GM23338 (cell line): ENCODE data around the gene ASXL3. TPM values are rescaled to one million over a fixed set of nuclear protein-coding genes. Genes with fewer than 3 reads are reported as not detected.
A peak's percentile ranks its signal among the peaks of the same experiment; 100 is the strongest.

Source experiments
- ATAC-seq: fragments of 200-7000 bp; cut with Tn5 transposase; 3 replicates; pipeline ENCODE4 v1.9.1; 2020
- DNase-seq: peaks from one replicate; pipeline ENCODE4 v3.0.0-alpha.2; 2015; ENCODE audit warnings: low spot score
- H2AFZ ChIP-seq: fragments of 200-600 bp; sonication (generic); 2 replicates; pipeline ENCODE4 v1.8.0; 2016; ENCODE audit warnings: antibody characterized with exemption, mild to moderate bottlenecking, moderate library complexity
- H3F3A ChIP-seq: fragments of 200-600 bp; sonication (generic); replicated peaks from 2 replicates; pipeline ENCODE4 v1.8.0; 2017; ENCODE audit warnings: antibody characterized with exemption, mixed run types, low read depth
- H3K27ac ChIP-seq: fragments of 200-600 bp; sonication (generic); 2 replicates; pipeline ENCODE4 v1.6.1; 2016; ENCODE audit warnings: low read depth
- H3K27me3 ChIP-seq: fragments of 200-600 bp; sonication (generic); 2 replicates; pipeline ENCODE4 v1.8.0; 2016; ENCODE audit warnings: mild to moderate bottlenecking, mixed run types, moderate library complexity; ENCODE audit not compliant: insufficient read depth
- H3K36me3 ChIP-seq: fragments of 200-600 bp; sonication (generic); 2 replicates; pipeline ENCODE4 v1.8.0; 2016; ENCODE audit warnings: mild to moderate bottlenecking; ENCODE audit not compliant: insufficient read depth
- H3K4me1 ChIP-seq: fragments of 200-600 bp; sonication (generic); 2 replicates; pipeline ENCODE4 v1.8.0; 2016; ENCODE audit warnings: mild to moderate bottlenecking, moderate library complexity; ENCODE audit not compliant: insufficient read depth
- H3K4me2 ChIP-seq: fragments of 200-600 bp; sonication (generic); 2 replicates; pipeline ENCODE4 v1.7.1; 2017; ENCODE audit warnings: mixed run types
- H3K4me3 ChIP-seq: fragments of 200-600 bp; sonication (generic); 2 replicates; pipeline ENCODE4 v1.6.1; 2016; ENCODE audit warnings: mixed run types
- H3K79me2 ChIP-seq: fragments of 200-600 bp; sonication (generic); replicated peaks from 2 replicates; pipeline ENCODE4 v1.8.0; 2017; ENCODE audit warnings: mild to moderate bottlenecking; ENCODE audit not compliant: insufficient read depth
- H3K9me2 ChIP-seq: fragments of 200-600 bp; sonication (generic); 2 replicates; pipeline ENCODE4 v1.8.0; 2017; ENCODE audit not compliant: insufficient read depth
- H4K20me1 ChIP-seq: fragments of 200-600 bp; sonication (generic); replicated peaks from 2 replicates; pipeline ENCODE4 v1.8.0; 2017; ENCODE audit warnings: mild to moderate bottlenecking; ENCODE audit not compliant: insufficient read depth
- H3K27ac Mint-ChIP-seq: 2 replicates; pipeline ENCODE4 v1.8.0; 2020; ENCODE audit warnings: inconsistent platforms, mild to moderate bottlenecking, moderate library complexity, mixed read lengths
- H3K27me3 Mint-ChIP-seq: 3 replicates; pipeline ENCODE4 v1.8.0; 2022; ENCODE audit warnings: low read depth, mild to moderate bottlenecking, moderate library complexity, mixed read lengths, inconsistent platforms; ENCODE audit not compliant: insufficient read depth, poor library complexity
- H3K36me3 Mint-ChIP-seq: 3 replicates; pipeline ENCODE4 v1.8.0; 2021; ENCODE audit warnings: low read depth, mild to moderate bottlenecking, inconsistent platforms, moderate library complexity, mixed read lengths
- H3K4me1 Mint-ChIP-seq: 3 replicates; pipeline ENCODE4 v1.8.0; 2020; ENCODE audit warnings: mild to moderate bottlenecking, inconsistent platforms, mixed read lengths
- H3K4me3 Mint-ChIP-seq: 3 replicates; pipeline ENCODE4 v1.8.0; 2021; ENCODE audit warnings: moderate library complexity, mild to moderate bottlenecking, inconsistent platforms, mixed read lengths
- H3K9me3 Mint-ChIP-seq: 3 replicates; pipeline ENCODE4 v1.8.0; 2020; ENCODE audit warnings: moderate library complexity, mild to moderate bottlenecking, inconsistent platforms, mixed read lengths
- CREB1 ChIP-seq: fragments of 250-450 bp; sonication (Bioruptor Pico); IDR thresholded peaks from 2 replicates; pipeline ENCODE4 v1.5.0; 2020; ENCODE audit warnings: low read depth, mild to moderate bottlenecking, moderate library complexity
- CTCF ChIP-seq, 2 experiments: fragments of 200-600 bp in 1 of 2; sonication (generic) in 1 of 2; conservative IDR thresholded peaks; 2 replicates each; pipeline versions ENCODE4 v1.5.1 to v1.6.1; 2016 to 2017; ENCODE audit warnings: antibody characterized with exemption in 2 of 2, low read depth in 2 of 2, mild to moderate bottlenecking in 2 of 2, moderate library complexity in 1 of 2
- ETS1 ChIP-seq: IDR thresholded peaks from 2 replicates; pipeline ENCODE4 v1.6.1; 2016; ENCODE audit warnings: antibody characterized with exemption
- EZH2 ChIP-seq: fragments of 200-600 bp; sonication (generic); IDR thresholded peaks from one replicate; pipeline ENCODE4 v1.8.0; 2017; ENCODE audit warnings: antibody characterized with exemption, mild to moderate bottlenecking, low read depth; ENCODE audit not compliant: unreplicated experiment
- EZH2phosphoT487 ChIP-seq: fragments of 200-600 bp; sonication (generic); IDR thresholded peaks from one replicate; pipeline ENCODE4 v1.8.1; 2018; ENCODE audit warnings: antibody characterized with exemption; ENCODE audit not compliant: unreplicated experiment
- JUNB ChIP-seq: IDR thresholded peaks from one replicate; pipeline ENCODE4 v1.6.1; 2016; ENCODE audit warnings: antibody characterized with exemption; ENCODE audit not compliant: unreplicated experiment
- NANOG ChIP-seq: IDR thresholded peaks from 2 replicates; pipeline ENCODE4 v1.6.1; 2016; ENCODE audit warnings: antibody characterized with exemption, borderline replicate concordance
- POLR2AphosphoS5 ChIP-seq: IDR thresholded peaks from 2 replicates; pipeline ENCODE4 v1.6.1; 2016; ENCODE audit warnings: antibody characterized with exemption, low read depth
- REST ChIP-seq: IDR thresholded peaks from one replicate; pipeline ENCODE4 v1.6.1; 2018; ENCODE audit warnings: antibody characterized with exemption; ENCODE audit not compliant: unreplicated experiment
- STAT1 ChIP-seq: IDR thresholded peaks from one replicate; pipeline ENCODE4 v1.6.1; 2016; ENCODE audit warnings: antibody characterized with exemption; ENCODE audit not compliant: unreplicated experiment
- ZNF114 ChIP-seq: fragments of 250-450 bp; sonication (Bioruptor Pico); IDR thresholded peaks from 2 replicates; pipeline ENCODE4 v1.5.0; 2020; ENCODE audit warnings: mild to moderate bottlenecking, moderate library complexity
- ZNF331 ChIP-seq: fragments of 250-450 bp; sonication (Bioruptor Pico); IDR thresholded peaks from 2 replicates; pipeline ENCODE4 v1.5.0; 2020; ENCODE audit warnings: low read depth, mild to moderate bottlenecking, moderate library complexity
- ZNF462 ChIP-seq: fragments of 250-450 bp; sonication (Bioruptor Pico); IDR thresholded peaks from 2 replicates; pipeline ENCODE4 v1.5.0; 2020; ENCODE audit warnings: mild to moderate bottlenecking, moderate library complexity
- polyA plus RNA-seq: library from polyadenylated mRNA; unstranded; fragments of >200 nt; fragmentation: Nextera tagmentation; extraction: Ambion mirVana; gene quantifications from 2 replicates; pipeline ENCODE4 v1.2.1, GENCODE V29; 2016
- total RNA-seq: library from RNA; depleted of rRNA; stranded (reverse); fragments of >200 nt; shearing (Covaris generic); gene quantifications from 2 replicates; pipeline ENCODE4 v1.2.3, GENCODE V29; 2014

Gene ASXL3
- total and polyA plus RNA-seq, 2 experiments from 2014 or later = 0.23 to 1.4 TPM

GRCh38 chr18:33576999-33577646 is 896 bp upstream of the ASXL3 start:
- Mint-ChIP-seq H3K27me3 (peaks cover 10% of the 10 kb centered on the region), H3K9me3 (no peaks in the 10 kb centered on the region; the same call in 2 of the 3 replicates), H3K27ac (no peak overlapping the region), H3K36me3 (peaks cover 3% of the 10 kb centered on the region; the same call in 2 of the 3 replicates), H3K4me1 (peaks cover 26% of the 10 kb centered on the region), H3K4me3 (peak overlapping the region; percentile 93)
- Histone ChIP-seq H3K27ac (no peak overlapping the region), H4K20me1 (no peaks in the 10 kb centered on the region), H3K4me3 (peak overlapping the region; percentile 69), H3K4me2 (peak overlapping the region; percentile 82), H3K79me2 (no peaks in the 10 kb centered on the region), H3K27me3 (peaks cover 46% of the 10 kb centered on the region), H3K9me2 (no peaks in the 10 kb centered on the region), H2AFZ (peak overlapping the region; percentile 92), H3F3A (no peaks in the 10 kb centered on the region), H3K4me1 (peaks cover 36% of the 10 kb centered on the region), H3K36me3 (no peaks in the 10 kb centered on the region)
- no peak for DNase-seq
- TF ChIP-seq EZH2 (no peak), ETS1 (no peak), ZNF114 (CRISPR knock-in tag) (no peak), POLR2AphosphoS5 (no peak), REST (no peak), EZH2phosphoT487 (no peak), ZNF462 (CRISPR knock-in tag) (no peak), JUNB (no peak), CREB1 (no peak), ZNF331 (CRISPR knock-in tag) (no peak), CTCF (conservative IDR thresholded peaks at IDR 0.05; ENCODE audit: low read depth in 2 of 2) (no peak), NANOG (no peak), STAT1 (no peak)
- ATAC-seq = no peak
